NCI-H2171 (cell line): ENCODE results near the gene C22orf23.

Experiments used
- DNase-seq: peaks from one replicate; lab custom pipeline; 2025; lab: John Stamatoyannopoulos, UW

C22orf23 gene

DNA sequence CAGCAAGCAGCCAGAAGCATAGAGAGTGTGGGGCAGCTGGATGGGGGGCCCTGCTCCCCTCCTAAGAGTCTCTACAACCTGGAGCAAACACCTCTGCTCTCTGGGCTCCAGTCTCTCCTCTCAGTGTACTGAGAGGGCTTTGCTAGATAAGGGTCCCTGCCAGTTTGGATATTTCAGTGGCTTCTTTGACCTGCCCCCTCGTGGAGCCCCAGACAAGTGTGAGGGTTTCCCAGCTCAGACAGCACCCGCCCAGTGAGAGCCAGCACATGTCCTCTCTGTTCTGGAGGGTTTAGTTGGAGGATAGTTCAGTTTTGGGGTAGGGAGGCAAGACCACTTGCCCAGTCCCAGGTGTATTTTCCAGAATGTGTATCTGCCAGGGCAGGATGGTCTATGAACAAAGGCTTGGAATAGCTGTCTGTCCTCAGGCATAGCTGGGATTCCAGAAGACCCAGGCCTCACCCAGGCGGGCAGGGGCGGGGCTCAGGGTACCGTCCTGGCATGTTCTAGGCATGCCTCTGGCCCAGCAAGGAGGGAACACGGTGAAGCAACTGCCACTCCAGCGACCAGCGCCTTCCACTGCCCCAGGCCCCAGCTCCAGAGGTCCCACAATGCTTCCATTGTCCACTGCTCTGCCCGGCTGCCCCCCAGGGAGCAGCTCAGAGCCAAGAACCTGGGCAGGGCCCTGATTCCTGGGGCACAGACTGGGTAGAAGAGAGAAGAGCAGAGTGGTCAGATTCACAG is 54.8 kb downstream of the C22orf23 start:
- DNase-seq, result no peak

DNA sequence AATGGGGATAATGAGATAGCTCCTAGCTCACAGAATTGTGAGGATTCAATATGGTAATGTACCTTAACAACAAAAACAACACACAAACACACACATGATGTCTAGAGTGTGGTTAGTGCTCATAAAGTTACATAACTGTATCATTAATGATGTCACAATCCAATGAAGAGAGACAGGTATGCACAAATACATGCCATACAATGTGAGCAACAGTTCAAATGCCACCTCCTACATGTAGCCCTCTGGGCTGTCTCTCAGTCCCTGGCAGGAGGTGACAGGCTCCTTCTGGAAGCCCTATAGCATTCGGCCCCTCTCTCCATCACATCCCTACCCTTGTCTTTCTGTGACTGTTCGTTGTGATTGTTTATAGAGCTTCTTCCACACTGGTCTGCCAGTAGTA is 55.6 kb downstream of the C22orf23 start:
- DNase-seq, result no peak

DNA sequence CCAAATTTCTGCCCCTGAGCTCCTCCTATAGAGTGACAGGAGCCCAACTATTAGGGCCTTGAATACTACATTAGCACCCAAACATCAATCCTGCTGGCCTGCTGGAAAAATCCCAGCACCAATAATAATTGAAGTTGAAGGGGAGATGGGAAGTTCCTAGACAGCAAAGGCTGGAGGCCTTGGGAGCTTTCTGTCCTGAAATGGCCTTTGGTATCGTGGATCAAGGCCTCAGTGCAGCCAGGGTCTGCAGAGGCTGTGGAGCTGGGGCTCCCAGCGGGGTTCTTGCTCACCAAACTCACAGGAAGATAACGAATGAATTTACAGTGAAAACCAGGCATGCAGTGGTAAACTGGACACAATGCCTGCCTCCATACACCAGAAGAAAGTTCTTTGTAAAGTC is 56.5 kb downstream of the C22orf23 start:
- DNase-seq, result no peak

GRCh38 chr22:37896181-37896592 is 57.2 kb downstream of the C22orf23 start:
- no peak for DNase-seq

- no peak for DNase-seq
Measured at GRCh38 chr22:37894939-37895670, 58.3 kb downstream of the C22orf23 start.

- no peak for DNase-seq
Measured at GRCh38 chr22:37893583-37893983, 59.8 kb downstream of the C22orf23 start.
